Neuronal stem cell (in vitro differentiated cells): ENCODE results near the gene LKAAEAR1.

ENCODE experiments used
- DNase-seq: peaks from one replicate; pipeline ENCODE4 v3.0.0-alpha.2; 2013; ENCODE audit warnings: low spot score
- H2AFZ ChIP-seq: one replicate; pipeline ENCODE4 v1.6.1; 2013; ENCODE audit warnings: mild to moderate bottlenecking, low read length, inconsistent platforms
- H2AK5ac ChIP-seq: 2 replicates; pipeline ENCODE4 v1.6.1; 2013; ENCODE audit warnings: low read depth, mild to moderate bottlenecking, inconsistent platforms, low read length, moderate library complexity, mixed read lengths
- H2BK120ac ChIP-seq: 2 replicates; pipeline ENCODE4 v1.6.1; 2013; ENCODE audit warnings: low read depth, mild to moderate bottlenecking, inconsistent platforms, low read length, moderate library complexity, mixed read lengths
- H2BK12ac ChIP-seq: one replicate; pipeline ENCODE4 v1.6.1; 2013; ENCODE audit warnings: low read length, inconsistent platforms
- H2BK15ac ChIP-seq: 2 replicates; pipeline ENCODE4 v1.6.1; 2013; ENCODE audit warnings: mild to moderate bottlenecking, low read length, inconsistent platforms, mixed read lengths
- H2BK5ac ChIP-seq: one replicate; pipeline ENCODE4 v1.6.1; 2013; ENCODE audit warnings: inconsistent platforms, mild to moderate bottlenecking, low read length, moderate library complexity
- H3K14ac ChIP-seq: one replicate; pipeline ENCODE4 v1.6.1; 2013; ENCODE audit warnings: low read length, inconsistent platforms
- H3K18ac ChIP-seq: 2 replicates; pipeline ENCODE4 v1.6.1; 2013; ENCODE audit warnings: low read length, inconsistent platforms
- H3K23ac ChIP-seq: 2 replicates; pipeline ENCODE4 v1.6.1; 2013; ENCODE audit warnings: low read depth, mild to moderate bottlenecking, mixed read lengths, low read length, inconsistent platforms; ENCODE audit not compliant: poor library complexity
- H3K27ac ChIP-seq: replicated peaks from 3 replicates; pipeline ENCODE4 v1.5.1; 2013; ENCODE audit warnings: low read length, inconsistent platforms
- H3K27me3 ChIP-seq, 3 experiments: 2 replicates each; pipeline ENCODE4 v1.6.1; 2013; ENCODE audit warnings: low read length in 3 of 3, mild to moderate bottlenecking in 2 of 3, inconsistent platforms in 1 of 3, low read depth in 1 of 3, mixed read lengths in 1 of 3, moderate library complexity in 1 of 3; ENCODE audit not compliant: control insufficient read depth in 3 of 3, insufficient read depth in 3 of 3
- H3K36me3 ChIP-seq, 2 donors: replicated peaks in 1 of 2; 2 replicates each; pipeline ENCODE4 v1.6.1; 2013; ENCODE audit warnings: low read length in 2 of 2; ENCODE audit not compliant: control insufficient read depth in 2 of 2, insufficient read depth in 2 of 2
- H3K4ac ChIP-seq: 2 replicates; pipeline ENCODE4 v1.6.1; 2013; ENCODE audit warnings: inconsistent platforms, mild to moderate bottlenecking, low read length, moderate library complexity
- H3K4me1 ChIP-seq, 2 donors: 1 replicate in 1 of 2; 2 replicates in 1 of 2; pipeline ENCODE4 v1.6.1; 2013; ENCODE audit warnings: low read length in 2 of 2, low read depth in 1 of 2; ENCODE audit not compliant: control insufficient read depth in 2 of 2, insufficient read depth in 1 of 2
- H3K4me2 ChIP-seq: one replicate; pipeline ENCODE4 v1.6.1; 2013; ENCODE audit warnings: mild to moderate bottlenecking, low read length, inconsistent platforms; ENCODE audit not compliant: insufficient read depth, poor library complexity, severe bottlenecking
- H3K4me3 ChIP-seq, 2 donors: 2 replicates each; pipeline ENCODE4 v1.5.1; 2013; ENCODE audit warnings: low read length in 2 of 2, mild to moderate bottlenecking in 2 of 2, inconsistent platforms in 1 of 2, moderate library complexity in 1 of 2
- H3K79me1 ChIP-seq: one replicate; pipeline ENCODE4 v1.6.1; 2013; ENCODE audit warnings: low read depth, mild to moderate bottlenecking, inconsistent platforms, low read length, moderate library complexity
- H3K9ac ChIP-seq: one replicate; pipeline ENCODE4 v1.6.1; 2013; ENCODE audit warnings: mild to moderate bottlenecking, low read depth, low read length, inconsistent platforms; ENCODE audit not compliant: poor library complexity
- H3K9me3 ChIP-seq, 2 donors: replicated peaks in 1 of 2; 2 replicates each; pipeline versions ENCODE3 to v1.6.1; 2013; ENCODE audit warnings: low read length in 2 of 2, mild to moderate bottlenecking in 2 of 2, inconsistent platforms in 1 of 2, low read depth in 1 of 2, mixed read lengths in 1 of 2, moderate library complexity in 1 of 2; ENCODE audit not compliant: control insufficient read depth in 2 of 2, insufficient read depth in 1 of 2
- H4K8ac ChIP-seq: one replicate; pipeline ENCODE4 v1.6.1; 2013; ENCODE audit warnings: low read depth, mild to moderate bottlenecking, inconsistent platforms, low read length, moderate library complexity
- H4K91ac ChIP-seq: one replicate; pipeline ENCODE4 v1.6.1; 2013; ENCODE audit warnings: low read length, low read depth, mild to moderate bottlenecking, inconsistent platforms; ENCODE audit not compliant: poor library complexity
- WGBS, 2 donors: extraction: QIAGEN DNeasy Blood & Tissue Kit; methylation state at CpG; one replicate each; pipeline ENCODE4 v1.1.7; 2013; ENCODE audit warnings: missing lambda C conversion rate in 2 of 2, mixed read lengths in 1 of 2; ENCODE audit not compliant: insufficient read length in 2 of 2, insufficient replicate concordance in 1 of 2; ENCODE audit errors: extremely low coverage in 2 of 2; 5-methylcytosine and 5-hydroxymethylcytosine counted together

Gene LKAAEAR1

GRCh38 chr20:64063389-64064144 lies 20.6 kb downstream of the LKAAEAR1 start:
- H3K9ac ChIP-seq, result peak overlapping the region; percentile 90
- H3K23ac ChIP-seq, result peak overlapping the region; percentile 93
- H2AK5ac ChIP-seq, result peak overlapping the region; percentile 92
- H4K91ac ChIP-seq, result no peak overlapping the region
- peaks cover 17 to 22% of the 10 kb centered on the region in 2 donors for H3K4me1 ChIP-seq
- H2BK5ac ChIP-seq, result peak overlapping the region; percentile 39
- peak overlapping the region; percentile 92 to 96 for H3K4me3 ChIP-seq
- H2BK120ac ChIP-seq, result peak overlapping the region; percentile 31
- H3K18ac ChIP-seq, result peak overlapping the region; percentile 95
- H3K4ac ChIP-seq, result peak overlapping the region; percentile 66
- peaks cover 2 to 3% of the 10 kb centered on the region in 2 donors for H3K36me3 ChIP-seq
- H2AFZ ChIP-seq, result peak overlapping the region; percentile 96
- H2BK15ac ChIP-seq, result peak overlapping the region; percentile 37
- peak overlapping the region; percentile 71 for H3K14ac ChIP-seq
- peak overlapping the region; percentile 89 for H3K4me2 ChIP-seq
- WGBS, 2 donors, result no CpG with 5 or more reads among the region's 51 CpGs
- peaks cover 9% of the 10 kb centered on the region for H3K79me1 ChIP-seq
- no peaks in the 10 kb centered on the region for H3K27me3 ChIP-seq
- H3K9me3 ChIP-seq, result no peaks in the 10 kb centered on the region
- DNase-seq, result no peak
- no peak overlapping the region for H3K27ac ChIP-seq
- H4K8ac ChIP-seq, result peak overlapping the region; percentile 17
- H2BK12ac ChIP-seq, result no peak overlapping the region

- H2BK120ac ChIP-seq, result peak within 1 kb of the TSS; percentile 31
- peaks cover 0 to 3% (median 0%) of the 10 kb centered on the region in 3 experiments for H3K27me3 ChIP-seq
- DNase-seq, result peak; percentile 91
- H2AK5ac ChIP-seq, result peak within 1 kb of the TSS; percentile 92
- H3K4ac ChIP-seq, result peak within 1 kb of the TSS; percentile 78
- peak within 1 kb of the TSS; percentile 86 for H4K8ac ChIP-seq
- no CpG with 5 or more reads among the region's 85 CpGs for WGBS, 2 donors
- no peak within 1 kb of the TSS for H3K27ac ChIP-seq
- no peaks in the 10 kb centered on the region for H3K9me3 ChIP-seq
- no peak within 1 kb of the TSS for H2BK12ac ChIP-seq
- peak within 1 kb of the TSS; percentile 39 for H2BK5ac ChIP-seq
- H3K79me1 ChIP-seq, result peaks cover 9% of the 10 kb centered on the region
- peak within 1 kb of the TSS; percentile 92 to 96 for H3K4me3 ChIP-seq
- peaks cover 15 to 22% of the 10 kb centered on the region in 2 donors for H3K4me1 ChIP-seq
- no peaks in the 10 kb centered on the region for H3K36me3 ChIP-seq
- peak within 1 kb of the TSS; percentile 37 for H2BK15ac ChIP-seq
- peak within 1 kb of the TSS; percentile 89 for H3K4me2 ChIP-seq
- H3K14ac ChIP-seq, result peak within 1 kb of the TSS; percentile 71
- H3K23ac ChIP-seq, result peak within 1 kb of the TSS; percentile 99
- peak within 1 kb of the TSS; percentile 97 for H3K18ac ChIP-seq
- peak within 1 kb of the TSS; percentile 92 for H3K9ac ChIP-seq
- H2AFZ ChIP-seq, result peak within 1 kb of the TSS; percentile 96
- peak within 1 kb of the TSS; percentile 82 for H4K91ac ChIP-seq
Observed at GRCh38 chr20:64062596-64063388, 21.4 kb downstream of the LKAAEAR1 start, which contains the start of gene TCEA2. Gene TCEA2 (plus strand): TSS chr20:64063198. CDS start chr20:64063313, 115 bp downstream.

- DNase-seq, result no peak
- Histone ChIP-seq H4K91ac (peak overlapping the region; percentile 82), H3K9me3 (no peaks in the 10 kb centered on the region), H3K4me1 (peaks cover 16 to 25% of the 10 kb centered on the region in 2 donors), H2AK5ac (peak overlapping the region; percentile 77), H3K27me3 (peaks cover 0 to 3% (median 0%) of the 10 kb centered on the region in 3 experiments), H3K14ac (peak overlapping the region; percentile 67), H3K9ac (peak overlapping the region; percentile 92), H2BK120ac (no peak overlapping the region), H3K4ac (peak overlapping the region; percentile 78), H3K36me3 (no peaks in the 10 kb centered on the region), H3K4me2 (peak overlapping the region; percentile 84), H3K79me1 (peaks cover 9% of the 10 kb centered on the region), H2AFZ (peak overlapping the region; percentile 96), H4K8ac (peak overlapping the region; percentile 86), H2BK15ac (no peak overlapping the region), H2BK5ac (no peak overlapping the region), H3K4me3 (peak overlapping the region; percentile 81 to 96), H3K23ac (peak overlapping the region; percentile 99), H3K18ac (peak overlapping the region; percentile 97), H2BK12ac (no peak overlapping the region), H3K27ac (no peak overlapping the region)
- WGBS, 2 donors, result no CpG with 5 or more reads among the region's 5 CpGs
Observed at GRCh38 chr20:64062276-64062595, 22.0 kb downstream of the LKAAEAR1 start.

- Histone ChIP-seq H3K18ac (no peak overlapping the region), H3K23ac (no peak overlapping the region), H3K14ac (no peak overlapping the region), H2BK120ac (peak overlapping the region; percentile 42), H4K8ac (no peak overlapping the region), H3K4me1 (peaks cover 17 to 38% of the 10 kb centered on the region in 2 donors), H3K27me3 (peaks cover 0 to 11% (median 0%) of the 10 kb centered on the region in 3 experiments), H3K4me2 (no peak overlapping the region), H3K9me3 (no peaks in the 10 kb centered on the region), H4K91ac (no peak overlapping the region), H2BK15ac (peak overlapping the region; percentile 79), H2BK12ac (no peak overlapping the region), H3K9ac (no peak overlapping the region), H3K27ac (no peak overlapping the region), H3K4ac (no peak overlapping the region), H2AK5ac (peak overlapping the region; percentile 99), H3K79me1 (peaks cover 2% of the 10 kb centered on the region), H2AFZ (no peak overlapping the region), H3K4me3 (no peak overlapping the region), H2BK5ac (peak overlapping the region; percentile 57), H3K36me3 (no peaks in the 10 kb centered on the region)
- DNase-seq, result no peak
- no CpG with 5 or more reads among the region's 12 CpGs for WGBS, 2 donors
Observed at GRCh38 chr20:64058536-64058935, 25.7 kb downstream of the LKAAEAR1 start.
